MM.1S (cell line): ENCODE measurements around the gene TBC1D2.

ENCODE experiments used
- CTCF ChIP-seq: fragments of 300-600 bp; sonication (generic); IDR thresholded peaks from 2 replicates; pipeline ENCODE4 v1.5.1; 2016; ENCODE audit warnings: antibody characterized with exemption, low read length, mixed read lengths
- EZH2phosphoT487 ChIP-seq: fragments of 300-600 bp; sonication (generic); IDR thresholded peaks from 2 replicates; pipeline ENCODE4 v1.6.1; 2018; ENCODE audit warnings: antibody characterized with exemption, low read length

DNA sequence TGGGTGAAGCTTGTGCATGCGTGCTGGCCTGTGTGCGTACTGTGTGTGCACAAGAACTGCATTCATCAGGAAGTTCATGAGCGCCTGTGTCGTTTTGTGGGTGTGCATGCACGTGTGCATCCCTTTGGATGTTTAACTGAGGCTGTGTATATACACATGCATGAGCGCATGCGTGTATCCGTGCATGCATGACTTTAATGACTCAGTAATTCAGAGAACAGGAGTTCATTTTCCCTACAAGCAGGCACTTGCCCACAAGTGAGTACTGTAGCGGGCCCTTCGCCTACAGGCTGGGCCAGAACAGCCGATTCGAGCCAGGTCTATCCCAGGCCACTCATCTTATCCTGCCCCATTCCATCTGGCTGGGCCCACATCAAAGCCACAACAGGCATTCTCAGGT, 92.8 kb downstream of the TBC1D2 start:
- TF ChIP-seq CTCF, result no peak
- TF ChIP-seq EZH2phosphoT487, result no peak
